SK-N-SH (cell line): ENCODE results near the gene SDK1.

Source experiments
- POLR2AphosphoS5 ChIP-seq: IDR thresholded peaks from 2 replicates; pipeline ENCODE4 v1.6.1; 2012; ENCODE audit warnings: low read depth, low read length
- TEAD4 ChIP-seq: IDR thresholded peaks from 2 replicates; pipeline ENCODE4 v1.4.0; 2012; ENCODE audit warnings: mild to moderate bottlenecking, borderline replicate concordance; ENCODE audit not compliant: insufficient read depth
- TF ChIP-seq, protein P1 (sequence below): fragments of 200-600 bp; sonication (generic); IDR thresholded peaks from 2 replicates; pipeline ENCODE4 v1.6.1; 2017; ENCODE audit warnings: antibody characterized with exemption, mild to moderate bottlenecking, moderate library complexity
- TF ChIP-seq, protein P2 (sequence below): IDR thresholded peaks from 2 replicates; pipeline ENCODE4 v1.6.1; 2012; ENCODE audit warnings: mild to moderate bottlenecking, low read depth, low read length, moderate library complexity

DNA sequence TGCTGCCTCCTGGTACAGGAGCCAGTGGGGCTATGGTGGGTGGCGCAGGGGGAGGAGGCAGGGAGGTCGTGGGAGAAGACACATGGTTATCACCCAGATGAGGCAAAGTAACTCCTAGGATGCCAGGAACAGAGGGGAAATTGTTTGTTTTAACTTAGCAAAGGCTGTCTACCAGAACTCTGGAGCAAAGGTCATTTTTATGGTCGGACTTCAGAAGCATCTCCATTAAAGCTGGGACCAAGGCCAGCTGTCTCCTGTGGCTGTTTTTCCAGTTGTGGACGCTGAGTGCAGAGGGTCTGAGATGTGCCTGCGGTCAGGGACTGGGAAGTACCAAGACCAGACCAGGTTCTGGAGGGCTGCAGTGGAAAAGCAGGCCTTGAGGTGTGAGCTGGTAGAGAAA lies 855.1 kb downstream of the SDK1 start:
- TF ChIP-seq, protein P1, sequence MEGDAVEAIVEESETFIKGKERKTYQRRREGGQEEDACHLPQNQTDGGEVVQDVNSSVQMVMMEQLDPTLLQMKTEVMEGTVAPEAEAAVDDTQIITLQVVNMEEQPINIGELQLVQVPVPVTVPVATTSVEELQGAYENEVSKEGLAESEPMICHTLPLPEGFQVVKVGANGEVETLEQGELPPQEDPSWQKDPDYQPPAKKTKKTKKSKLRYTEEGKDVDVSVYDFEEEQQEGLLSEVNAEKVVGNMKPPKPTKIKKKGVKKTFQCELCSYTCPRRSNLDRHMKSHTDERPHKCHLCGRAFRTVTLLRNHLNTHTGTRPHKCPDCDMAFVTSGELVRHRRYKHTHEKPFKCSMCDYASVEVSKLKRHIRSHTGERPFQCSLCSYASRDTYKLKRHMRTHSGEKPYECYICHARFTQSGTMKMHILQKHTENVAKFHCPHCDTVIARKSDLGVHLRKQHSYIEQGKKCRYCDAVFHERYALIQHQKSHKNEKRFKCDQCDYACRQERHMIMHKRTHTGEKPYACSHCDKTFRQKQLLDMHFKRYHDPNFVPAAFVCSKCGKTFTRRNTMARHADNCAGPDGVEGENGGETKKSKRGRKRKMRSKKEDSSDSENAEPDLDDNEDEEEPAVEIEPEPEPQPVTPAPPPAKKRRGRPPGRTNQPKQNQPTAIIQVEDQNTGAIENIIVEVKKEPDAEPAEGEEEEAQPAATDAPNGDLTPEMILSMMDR: no peak
- TF ChIP-seq, protein P2, sequence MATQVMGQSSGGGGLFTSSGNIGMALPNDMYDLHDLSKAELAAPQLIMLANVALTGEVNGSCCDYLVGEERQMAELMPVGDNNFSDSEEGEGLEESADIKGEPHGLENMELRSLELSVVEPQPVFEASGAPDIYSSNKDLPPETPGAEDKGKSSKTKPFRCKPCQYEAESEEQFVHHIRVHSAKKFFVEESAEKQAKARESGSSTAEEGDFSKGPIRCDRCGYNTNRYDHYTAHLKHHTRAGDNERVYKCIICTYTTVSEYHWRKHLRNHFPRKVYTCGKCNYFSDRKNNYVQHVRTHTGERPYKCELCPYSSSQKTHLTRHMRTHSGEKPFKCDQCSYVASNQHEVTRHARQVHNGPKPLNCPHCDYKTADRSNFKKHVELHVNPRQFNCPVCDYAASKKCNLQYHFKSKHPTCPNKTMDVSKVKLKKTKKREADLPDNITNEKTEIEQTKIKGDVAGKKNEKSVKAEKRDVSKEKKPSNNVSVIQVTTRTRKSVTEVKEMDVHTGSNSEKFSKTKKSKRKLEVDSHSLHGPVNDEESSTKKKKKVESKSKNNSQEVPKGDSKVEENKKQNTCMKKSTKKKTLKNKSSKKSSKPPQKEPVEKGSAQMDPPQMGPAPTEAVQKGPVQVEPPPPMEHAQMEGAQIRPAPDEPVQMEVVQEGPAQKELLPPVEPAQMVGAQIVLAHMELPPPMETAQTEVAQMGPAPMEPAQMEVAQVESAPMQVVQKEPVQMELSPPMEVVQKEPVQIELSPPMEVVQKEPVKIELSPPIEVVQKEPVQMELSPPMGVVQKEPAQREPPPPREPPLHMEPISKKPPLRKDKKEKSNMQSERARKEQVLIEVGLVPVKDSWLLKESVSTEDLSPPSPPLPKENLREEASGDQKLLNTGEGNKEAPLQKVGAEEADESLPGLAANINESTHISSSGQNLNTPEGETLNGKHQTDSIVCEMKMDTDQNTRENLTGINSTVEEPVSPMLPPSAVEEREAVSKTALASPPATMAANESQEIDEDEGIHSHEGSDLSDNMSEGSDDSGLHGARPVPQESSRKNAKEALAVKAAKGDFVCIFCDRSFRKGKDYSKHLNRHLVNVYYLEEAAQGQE: no peak
- TF ChIP-seq POLR2AphosphoS5 (no peak), TEAD4 (no peak)
